VCaP (cell line): ENCODE results near the gene TMEM221.

Experiments used
- H3K27ac ChIP-seq: fragments of 450-650 bp; 2 replicates; pipeline ENCODE4 v1.5.1; 2017
- CTCF ChIP-seq: fragments of 450-650 bp; conservative IDR thresholded peaks from 2 replicates; pipeline ENCODE4 v1.5.1; 2017; ENCODE audit warnings: mild to moderate bottlenecking, moderate library complexity

Gene TMEM221

GRCh38 chr19:17406887-17407196 is 41.6 kb downstream of the TMEM221 start:
- TF ChIP-seq CTCF = no peak
- H3K27ac ChIP-seq = no peak overlapping the region

DNA sequence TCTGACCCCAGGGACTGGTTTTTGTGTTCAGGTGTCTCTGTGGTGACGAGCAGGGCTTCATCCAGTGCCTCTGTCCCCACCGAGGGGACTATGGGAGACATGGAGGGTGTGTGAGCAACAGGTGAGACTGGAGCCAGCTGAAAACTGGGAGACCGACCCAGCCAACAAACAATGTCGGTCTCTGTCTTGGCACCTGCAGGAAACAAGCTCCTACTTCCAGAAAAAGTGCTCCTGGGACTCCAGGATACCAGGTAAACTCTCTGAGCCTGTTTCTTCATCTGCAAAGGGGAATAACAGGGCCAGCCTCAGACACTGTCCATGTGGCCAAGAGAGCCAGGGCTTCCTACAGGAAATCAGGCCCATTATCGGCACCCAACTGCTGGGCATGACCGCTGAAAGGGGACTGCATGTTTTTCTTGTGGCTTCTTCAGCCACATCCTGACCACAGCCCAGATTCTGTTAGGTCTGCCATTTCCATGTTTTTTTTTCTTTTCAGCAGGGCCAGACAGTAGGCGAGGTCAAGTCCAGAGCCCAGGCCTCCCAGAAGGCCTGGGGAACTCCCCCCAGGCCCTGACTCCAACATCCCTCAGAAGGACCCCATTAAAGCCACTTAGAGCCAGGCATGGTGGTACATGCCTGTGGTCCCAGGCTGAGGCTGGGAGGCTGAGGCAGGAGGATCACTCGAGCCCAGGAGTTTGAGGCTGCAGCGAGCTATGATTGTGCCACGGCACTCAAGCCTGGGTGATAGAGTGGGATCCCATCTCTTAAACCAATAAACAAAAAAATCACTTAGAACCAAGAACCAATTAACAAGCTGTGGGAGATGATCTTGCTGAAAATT is 42.2 kb downstream of the TMEM221 start:
- no peak for TF ChIP-seq CTCF
- H3K27ac ChIP-seq = no peak overlapping the region

DNA sequence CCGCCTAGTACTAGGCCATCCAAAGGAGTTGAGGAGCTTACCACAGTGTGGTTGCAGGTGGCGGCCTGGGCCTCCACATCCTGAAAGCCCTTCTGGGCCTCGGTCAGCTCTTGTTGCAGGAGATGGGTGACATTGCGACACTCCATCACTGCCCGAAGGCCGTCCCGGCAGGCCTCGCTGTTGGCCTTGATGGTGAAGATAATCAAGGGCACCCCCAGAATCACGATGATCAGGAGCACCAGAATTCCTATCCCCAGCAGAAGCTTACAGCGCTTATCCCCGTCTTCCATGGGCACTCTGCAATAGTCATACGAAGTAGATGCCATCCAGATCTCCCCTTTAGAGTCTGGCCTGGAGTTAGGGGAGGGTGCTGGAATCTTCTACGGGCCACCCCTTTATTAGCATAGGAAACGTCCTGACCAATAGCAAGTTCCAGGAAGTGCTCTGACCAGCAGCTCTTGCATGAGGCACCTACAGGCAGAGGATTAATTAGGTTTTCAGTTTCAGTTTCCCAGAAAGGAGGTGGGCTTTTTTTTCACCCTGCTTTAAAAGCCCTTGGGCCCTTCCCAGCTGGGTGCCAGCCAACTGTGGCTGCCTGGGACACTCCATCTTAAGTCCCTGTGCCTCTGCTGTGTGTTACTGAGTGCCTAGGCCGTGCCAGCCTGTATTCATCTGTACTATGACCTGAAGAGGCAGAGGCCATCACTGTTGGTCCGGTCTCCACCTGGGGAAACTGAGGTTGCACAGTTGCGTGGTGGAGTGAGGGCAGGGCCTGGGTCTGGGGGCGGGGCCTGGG is 43.0 kb downstream of the TMEM221 start, which contains the start of gene BST2:
BST2 (minus strand) TSS at position 381 of the 796 bp plus-strand sequence; CDS start at position 326, 55 bp downstream.
- no peak for TF ChIP-seq CTCF
- no peak within 1 kb of the TSS for H3K27ac ChIP-seq

GRCh38 chr19:17404621-17405249 is 43.7 kb downstream of the TMEM221 start:
- TF ChIP-seq CTCF = no peak
- no peak overlapping the region for H3K27ac ChIP-seq

DNA sequence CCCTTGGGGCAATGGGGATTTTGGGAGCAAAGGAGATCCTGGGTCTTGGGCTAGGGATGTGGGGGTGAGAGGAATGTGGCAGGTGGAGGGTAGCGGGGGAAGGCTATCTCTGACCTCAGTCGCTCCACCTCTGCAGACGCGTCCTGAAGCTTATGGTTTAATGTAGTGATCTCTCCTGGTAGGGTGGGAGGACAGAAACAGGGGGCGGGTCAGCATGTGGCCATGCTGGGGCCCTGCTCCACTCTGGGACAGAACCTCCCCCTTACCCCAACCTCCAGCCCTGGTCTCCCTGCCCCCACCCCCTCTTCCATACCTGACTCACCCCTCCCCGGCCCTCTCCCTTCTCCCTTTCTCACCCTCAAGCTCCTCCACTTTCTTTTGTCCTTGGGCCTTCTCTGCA is 44.5 kb downstream of the TMEM221 start:
- no peak for TF ChIP-seq CTCF
- no peak overlapping the region for H3K27ac ChIP-seq

DNA sequence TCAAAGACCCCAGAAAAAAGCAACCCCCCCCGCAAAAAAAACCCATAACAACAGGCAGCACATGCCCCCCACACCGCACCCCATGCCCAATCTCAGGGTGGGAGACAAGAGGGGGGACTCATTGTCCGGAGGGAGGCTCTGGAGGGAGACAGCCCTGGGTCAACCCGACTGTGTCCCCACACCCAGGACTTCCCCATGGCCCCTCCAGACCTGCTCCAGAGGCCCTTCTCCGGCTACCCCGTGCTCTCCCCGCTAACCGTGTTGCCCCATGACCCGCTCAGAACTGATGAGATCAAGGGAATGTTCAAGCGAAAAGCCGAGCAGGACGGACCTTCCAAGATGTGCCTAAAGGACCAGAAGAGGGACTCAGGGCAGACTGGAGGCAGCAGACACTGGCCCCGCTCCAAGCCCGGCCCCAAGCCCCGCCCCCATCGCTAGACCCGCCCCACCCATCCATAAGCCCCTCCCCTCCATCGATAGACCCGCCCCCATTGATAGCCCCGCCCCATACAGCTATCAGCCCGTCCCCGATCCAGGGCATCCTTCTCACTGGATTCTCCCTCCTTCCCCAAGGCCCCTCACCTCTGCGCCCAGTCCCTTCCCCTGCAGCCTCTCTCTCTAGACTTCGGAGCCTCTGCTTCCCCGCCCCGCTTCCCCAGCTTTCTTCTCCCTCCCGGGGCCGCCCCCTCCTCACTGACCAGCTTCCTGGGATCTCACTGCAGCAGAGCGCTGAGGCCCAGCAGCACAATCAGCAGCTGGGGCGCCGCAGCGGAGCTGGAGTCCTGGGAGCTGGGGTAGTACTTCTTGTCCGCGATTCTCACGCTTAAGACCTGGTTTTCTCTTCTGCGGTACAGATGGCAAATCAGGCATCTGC is 45.2 kb downstream of the TMEM221 start:
- TF ChIP-seq CTCF = no peak
- no peak overlapping the region for H3K27ac ChIP-seq
